ENCODE results near the gene KSR1. TPM values are rescaled to one million over a fixed set of nuclear protein-coding genes. Genes with fewer than 3 reads are reported as not detected.

Gene KSR1
- total and polyA plus RNA-seq, 2 of the 8 experiments (the other 6 are each of a cell fraction or from before 2014, with no cell fraction given): 14.1 to 34.7 TPM

DNA sequence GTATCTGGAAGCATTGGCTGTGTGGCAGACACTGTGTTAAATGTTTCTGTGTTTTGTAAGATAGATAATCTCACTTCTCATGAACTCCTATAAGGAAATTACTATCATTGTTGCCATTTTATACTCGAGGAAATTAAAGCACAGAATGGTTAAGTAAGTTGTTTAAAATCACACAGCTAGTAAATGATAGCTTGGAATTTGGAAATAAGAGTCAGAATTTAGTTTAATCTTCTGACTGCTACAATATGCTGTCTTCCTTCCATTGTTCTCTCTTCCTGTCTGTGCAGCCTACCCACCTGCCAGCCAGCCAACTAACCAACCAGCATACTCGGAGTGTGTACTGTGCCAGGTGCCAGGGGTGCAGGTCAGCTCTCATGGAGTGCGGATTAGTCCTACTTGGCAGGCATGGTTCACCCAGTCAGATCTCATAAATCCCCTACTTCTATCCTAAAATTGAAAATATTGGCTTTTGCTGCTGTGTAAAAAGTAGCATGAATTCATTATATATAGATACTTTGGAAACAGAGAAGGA lies 94.8 kb downstream of the KSR1 start:
- H3K27me3 ChIP-seq (replicated peaks in 1 of 4; ENCODE audit: control insufficient read depth in 3 of 4, extremely low read depth in 1 of 4, insufficient read depth in 3 of 4, low read length in 3 of 4): no peaks in the 10 kb centered on the region
- FAIRE-seq (no peak), DNase-seq (ENCODE audit: low read depth in 1 of 2, low spot score in 2 of 2) (no peak)
- H3K56ac ChIP-seq (replicated peaks; ENCODE audit: insufficient read length, low read depth, low read length): no peak overlapping the region
- no peak overlapping the region for H2BK15ac ChIP-seq (ENCODE audit: low read length)
- no peak overlapping the region for H3K14ac ChIP-seq (ENCODE audit: insufficient read length)
- no peaks in the 10 kb centered on the region; a peak in 2 of 8 replicates for H3K36me3 ChIP-seq (ENCODE audit: control insufficient read depth in 2 of 4, insufficient read depth in 4 of 4, low read length in 3 of 4)
- H3K79me1 ChIP-seq (ENCODE audit: low read depth, low read length): peaks cover 11% of the 10 kb centered on the region
- no peaks in the 10 kb centered on the region for H3K23me2 ChIP-seq (ENCODE audit: low read depth, low read length)
- no peak overlapping the region for H3K9ac ChIP-seq (replicated peaks in 1 of 4; ENCODE audit: extremely low read depth in 1 of 4, low read depth in 3 of 4, low read length in 3 of 4)
- no peak overlapping the region for H2BK20ac ChIP-seq (ENCODE audit: low read length)
- H2BK5ac ChIP-seq (ENCODE audit: low read depth, low read length): no peak overlapping the region
- H2BK12ac ChIP-seq (ENCODE audit: low read depth, low read length): no peak overlapping the region
- H3K9me3 ChIP-seq (ENCODE audit: insufficient read depth in 2 of 2, low read depth in 1 of 2, low read length in 1 of 2): no peaks in the 10 kb centered on the region; a peak in 1 of 4 replicates
- no peak overlapping the region for H3K4me3 ChIP-seq (ENCODE audit: extremely low read depth in 1 of 4, insufficient read depth in 2 of 4, low read depth in 3 of 4, low read length in 4 of 4)
- no peak overlapping the region for H2BK120ac ChIP-seq (replicated peaks; ENCODE audit: low read depth, low read length)
- H3K18ac ChIP-seq (ENCODE audit: extremely low read depth, low read length): no peak overlapping the region
- no peak overlapping the region for H3K4ac ChIP-seq (replicated peaks; ENCODE audit: insufficient read length, low read depth, low read length)
- no peak overlapping the region for H3K27ac ChIP-seq (ENCODE audit: low read depth, low read length)
- ChIA-PET POLR2A (ENCODE audit: partially characterized antibody) (no interaction called here), CTCF (ENCODE audit: partially characterized antibody) (interaction anchor here (0.7 to 2.1 kb wide), 5 partner anchors 16 to 93 kb away, joined by 3 to 6 read pairs (median 4); no protein-coding TSS in a partner anchor)
- H4K5ac ChIP-seq (ENCODE audit: insufficient read length, low read depth, low read length): no peak overlapping the region
- H3K4me2 ChIP-seq (ENCODE audit: insufficient read depth in 1 of 2, low read depth in 2 of 2, low read length in 2 of 2): no peak overlapping the region
- 90% methylated on average over 3 of the region's 3 CpGs; no CpG with 5 or more reads in 1 of the 2 experiments for WGBS, 2 experiments (ENCODE audit: extremely low coverage in 1 of 2, insufficient coverage in 1 of 2, insufficient read length in 1 of 2, insufficient replicate concordance in 2 of 2, low coverage in 1 of 2, low lambda C conversion rate in 2 of 2, missing lambda C conversion rate in 1 of 2)
- H3K4me1 ChIP-seq (replicated peaks in 1 of 4; ENCODE audit: control insufficient read depth in 3 of 4, insufficient read depth in 4 of 4, low read length in 3 of 4): peaks cover 0 to 3% (median 0%) of the 10 kb centered on the region in 4 experiments; a peak in 2 of 7 replicates
- no peak overlapping the region for H3K23ac ChIP-seq (ENCODE audit: insufficient read length)
- no peak overlapping the region for H2AFZ ChIP-seq (ENCODE audit: low read length)
- no peak overlapping the region for H4K91ac ChIP-seq (replicated peaks; ENCODE audit: insufficient read length, low read length)
- no peak overlapping the region for H4K8ac ChIP-seq (ENCODE audit: extremely low read depth, insufficient read depth, low read length)
- H3K79me2 ChIP-seq (ENCODE audit: control insufficient read depth in 1 of 2, insufficient read depth in 2 of 2, low read length in 2 of 2): peaks cover 0 to 13% of the 10 kb centered on the region in 2 experiments; a peak in 2 of 4 replicates
- H4K20me1 ChIP-seq (replicated peaks in 1 of 2; ENCODE audit: control insufficient read depth in 1 of 2, insufficient read depth in 2 of 2, low read length in 2 of 2): peaks cover 0 to 5% of the 10 kb centered on the region in 2 experiments
- no peak overlapping the region for H2AK5ac ChIP-seq (ENCODE audit: low read depth, low read length)
- TF ChIP-seq RAD21 (IDR thresholded peaks at IDR 0.05 in 1 of 2, conservative IDR thresholded peaks at IDR 0.05 in 1 of 2; ENCODE audit: low read depth in 2 of 2, low read length in 2 of 2): no peak
- TF ChIP-seq BACH1 (IDR thresholded peaks at IDR 0.05; ENCODE audit: low read length): no peak

Data from H1 (cell line).